H9 (cell line): ENCODE data around the gene ADI1. TPM values are rescaled to one million over a fixed set of nuclear protein-coding genes. Genes with fewer than 3 reads are reported as not detected.
A peak's percentile ranks its signal among the peaks of the same experiment; 100 is the strongest.

Experiments used
- DNase-seq: peaks from one replicate; pipeline ENCODE4 v3.0.0-alpha.2; 2017
- H2AFZ ChIP-seq: one replicate; pipeline ENCODE4 v1.6.1; 2013; ENCODE audit warnings: mild to moderate bottlenecking, low read length, control low read depth, moderate library complexity
- H2AK5ac ChIP-seq: 2 replicates; pipeline ENCODE4 v1.6.1; 2013; ENCODE audit warnings: low read length, control low read depth, mixed read lengths; ENCODE audit not compliant: insufficient read length
- H2BK120ac ChIP-seq: one replicate; pipeline ENCODE4 v1.6.1; 2013; ENCODE audit warnings: low read depth, mild to moderate bottlenecking, low read length, control low read depth, inconsistent platforms; ENCODE audit not compliant: poor library complexity, severe bottlenecking
- H2BK12ac ChIP-seq: 2 replicates; pipeline ENCODE4 v1.6.1; 2013; ENCODE audit warnings: low read length, control low read depth, mixed read lengths, low read depth; ENCODE audit not compliant: insufficient read length
- H2BK15ac ChIP-seq: 2 replicates; pipeline ENCODE4 v1.6.1; 2013; ENCODE audit warnings: low read depth, low read length, control low read depth
- H2BK20ac ChIP-seq: one replicate; pipeline ENCODE4 v1.6.1; 2013; ENCODE audit warnings: low read depth, mild to moderate bottlenecking, low read length, control low read depth, inconsistent platforms; ENCODE audit not compliant: poor library complexity, severe bottlenecking
- H2BK5ac ChIP-seq: 2 replicates; pipeline ENCODE4 v1.6.1; 2013; ENCODE audit warnings: low read length, control low read depth, mixed read lengths; ENCODE audit not compliant: insufficient read length
- H3K14ac ChIP-seq: 2 replicates; pipeline ENCODE4 v1.6.1; 2013; ENCODE audit warnings: low read length, control low read depth; ENCODE audit not compliant: insufficient read depth
- H3K18ac ChIP-seq: 2 replicates; pipeline ENCODE4 v1.6.1; 2013; ENCODE audit warnings: low read depth, mild to moderate bottlenecking, mixed read lengths, low read length, control low read depth; ENCODE audit not compliant: insufficient read length
- H3K23ac ChIP-seq: 2 replicates; pipeline ENCODE4 v1.6.1; 2013; ENCODE audit warnings: low read length, control low read depth, mixed read lengths, low read depth; ENCODE audit not compliant: insufficient read length
- H3K23me2 ChIP-seq: 2 replicates; pipeline ENCODE4 v1.6.1; 2013; ENCODE audit warnings: low read depth, mild to moderate bottlenecking, mixed read lengths, low read length, control low read depth; ENCODE audit not compliant: insufficient read length, poor library complexity, severe bottlenecking
- H3K27ac ChIP-seq: 2 replicates; pipeline ENCODE4 v1.5.1; 2013; ENCODE audit warnings: low read length, control low read depth, mixed read lengths, low read depth; ENCODE audit not compliant: insufficient read length
- H3K27me3 ChIP-seq: 2 replicates; pipeline ENCODE4 v1.6.1; 2013; ENCODE audit warnings: low read length, control low read depth, inconsistent platforms; ENCODE audit not compliant: insufficient read depth
- H3K4ac ChIP-seq: 2 replicates; pipeline ENCODE4 v1.6.1; 2013; ENCODE audit warnings: low read depth, mild to moderate bottlenecking, control low read depth, inconsistent platforms, low read length, moderate library complexity
- H3K4me1 ChIP-seq: 2 replicates; pipeline ENCODE4 v1.6.1; 2013; ENCODE audit warnings: low read length, control low read depth, inconsistent platforms; ENCODE audit not compliant: insufficient read depth
- H3K4me2 ChIP-seq: 2 replicates; pipeline ENCODE4 v1.6.1; 2013; ENCODE audit warnings: low read length, control low read depth, mixed read lengths; ENCODE audit not compliant: insufficient read length, insufficient read depth
- H3K56ac ChIP-seq: 2 replicates; pipeline ENCODE4 v1.6.1; 2013; ENCODE audit warnings: low read depth, mild to moderate bottlenecking, mixed read lengths, low read length, control low read depth; ENCODE audit not compliant: insufficient read length
- H3K79me1 ChIP-seq: 2 replicates; pipeline ENCODE4 v1.6.1; 2013; ENCODE audit warnings: low read depth, mild to moderate bottlenecking, moderate library complexity, low read length, control low read depth, inconsistent platforms; ENCODE audit not compliant: insufficient read depth, poor library complexity, severe bottlenecking
- H3K79me2 ChIP-seq: 2 replicates; pipeline ENCODE4 v1.6.1; 2013; ENCODE audit warnings: low read length, control low read depth, inconsistent platforms; ENCODE audit not compliant: insufficient read depth
- H3K9ac ChIP-seq: 2 replicates; pipeline ENCODE4 v1.6.1; 2013; ENCODE audit warnings: low read length, control low read depth, mixed read lengths; ENCODE audit not compliant: insufficient read length; ENCODE audit errors: extremely low read depth
- H3K9me3 ChIP-seq: one replicate; pipeline ENCODE4 v1.6.1; 2013; ENCODE audit warnings: low read depth, low read length, inconsistent platforms; ENCODE audit not compliant: control insufficient read depth
- H3T11ph ChIP-seq: one replicate; pipeline ENCODE4 v1.6.1; 2013; ENCODE audit warnings: mild to moderate bottlenecking, low read length, control low read depth, inconsistent platforms
- H4K20me1 ChIP-seq: one replicate; pipeline ENCODE4 v1.6.1; 2013; ENCODE audit not compliant: control insufficient read depth, insufficient read length, insufficient read depth
- H4K5ac ChIP-seq: 2 replicates; pipeline ENCODE4 v1.6.1; 2013; ENCODE audit warnings: low read depth, mild to moderate bottlenecking, mixed read lengths, low read length, control low read depth; ENCODE audit not compliant: insufficient read length
- H4K8ac ChIP-seq: replicated peaks from 2 replicates; pipeline ENCODE4 v1.6.1; 2013; ENCODE audit warnings: low read length, control low read depth, mixed read lengths, low read depth; ENCODE audit not compliant: insufficient read length
- H4K91ac ChIP-seq: 2 replicates; pipeline ENCODE4 v1.6.1; 2013; ENCODE audit warnings: low read depth, mild to moderate bottlenecking, moderate library complexity, mixed read lengths, low read length, control low read depth; ENCODE audit not compliant: insufficient read length
- H3K27ac Mint-ChIP-seq, 3 experiments: 2 replicates in 2 of 3; 3 replicates in 1 of 3; pipeline ENCODE4 v1.8.0; 2020 to 2021; ENCODE audit warnings: mixed read lengths in 3 of 3, mild to moderate bottlenecking in 1 of 3, moderate library complexity in 1 of 3
- H3K27me3 Mint-ChIP-seq: 2 replicates; pipeline ENCODE4 v1.8.0; 2021; ENCODE audit warnings: low read depth, mild to moderate bottlenecking, moderate library complexity, mixed read lengths
- H3K36me3 Mint-ChIP-seq, 3 experiments: 2 replicates in 2 of 3; 3 replicates in 1 of 3; pipeline ENCODE4 v1.8.0; 2020 to 2021; ENCODE audit warnings: low read depth in 3 of 3, mixed read lengths in 3 of 3; ENCODE audit not compliant: insufficient read depth in 1 of 3
- H3K4me1 Mint-ChIP-seq, 2 experiments: 2 replicates each; pipeline ENCODE4 v1.8.0; 2020; ENCODE audit warnings: mixed read lengths in 2 of 2
- H3K4me3 Mint-ChIP-seq, 2 experiments: 2 replicates in 1 of 2; 3 replicates in 1 of 2; pipeline ENCODE4 v1.8.0; 2020 to 2021; ENCODE audit warnings: mild to moderate bottlenecking in 2 of 2, mixed read lengths in 2 of 2, moderate library complexity in 1 of 2
- H3K9me3 Mint-ChIP-seq, 2 experiments: 2 replicates in 1 of 2; 3 replicates in 1 of 2; pipeline ENCODE4 v1.8.0; 2020; ENCODE audit warnings: mild to moderate bottlenecking in 2 of 2, mixed read lengths in 2 of 2, moderate library complexity in 1 of 2
- WGBS: extraction: QIAGEN DNeasy Blood & Tissue Kit; methylation state at CpG from one replicate; pipeline ENCODE4 v1.1.7; 2013; ENCODE audit warnings: missing lambda C conversion rate, low lambda C conversion rate, mixed read lengths; ENCODE audit not compliant: insufficient read length; ENCODE audit errors: extremely low coverage; 5-methylcytosine and 5-hydroxymethylcytosine counted together
- long read RNA-seq: library from polyadenylated mRNA; unstranded; transcript quantifications from one replicate; pipeline ENCODE4 v2.0.0, GENCODE V29; 2020
- total RNA-seq: library from RNA; stranded (reverse); gene quantifications from 2 replicates; pipeline ENCODE4 v1.2.1, GENCODE V29; 2021
- TF ChIP-seq, protein P1 (sequence below): fragments of 200-600 bp; sonication (generic); conservative IDR thresholded peaks from 3 replicates; pipeline ENCODE4 v1.8.0; 2021; ENCODE audit warnings: antibody characterized with exemption, mild to moderate bottlenecking

ADI1 gene, protein sequence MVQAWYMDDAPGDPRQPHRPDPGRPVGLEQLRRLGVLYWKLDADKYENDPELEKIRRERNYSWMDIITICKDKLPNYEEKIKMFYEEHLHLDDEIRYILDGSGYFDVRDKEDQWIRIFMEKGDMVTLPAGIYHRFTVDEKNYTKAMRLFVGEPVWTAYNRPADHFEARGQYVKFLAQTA
- total RNA-seq = 23.4 and 25.4 TPM in 2 replicates
- long read RNA-seq, transcript ADI1-201 (4 exons, 2,391 nt) = major isoform, 297 of 301 reads
- long read RNA-seq, partial matches to known transcripts = 0 of 301 reads
- long read RNA-seq, other reads (novel, unspliced or antisense) = 4 of 301 reads

DNA sequence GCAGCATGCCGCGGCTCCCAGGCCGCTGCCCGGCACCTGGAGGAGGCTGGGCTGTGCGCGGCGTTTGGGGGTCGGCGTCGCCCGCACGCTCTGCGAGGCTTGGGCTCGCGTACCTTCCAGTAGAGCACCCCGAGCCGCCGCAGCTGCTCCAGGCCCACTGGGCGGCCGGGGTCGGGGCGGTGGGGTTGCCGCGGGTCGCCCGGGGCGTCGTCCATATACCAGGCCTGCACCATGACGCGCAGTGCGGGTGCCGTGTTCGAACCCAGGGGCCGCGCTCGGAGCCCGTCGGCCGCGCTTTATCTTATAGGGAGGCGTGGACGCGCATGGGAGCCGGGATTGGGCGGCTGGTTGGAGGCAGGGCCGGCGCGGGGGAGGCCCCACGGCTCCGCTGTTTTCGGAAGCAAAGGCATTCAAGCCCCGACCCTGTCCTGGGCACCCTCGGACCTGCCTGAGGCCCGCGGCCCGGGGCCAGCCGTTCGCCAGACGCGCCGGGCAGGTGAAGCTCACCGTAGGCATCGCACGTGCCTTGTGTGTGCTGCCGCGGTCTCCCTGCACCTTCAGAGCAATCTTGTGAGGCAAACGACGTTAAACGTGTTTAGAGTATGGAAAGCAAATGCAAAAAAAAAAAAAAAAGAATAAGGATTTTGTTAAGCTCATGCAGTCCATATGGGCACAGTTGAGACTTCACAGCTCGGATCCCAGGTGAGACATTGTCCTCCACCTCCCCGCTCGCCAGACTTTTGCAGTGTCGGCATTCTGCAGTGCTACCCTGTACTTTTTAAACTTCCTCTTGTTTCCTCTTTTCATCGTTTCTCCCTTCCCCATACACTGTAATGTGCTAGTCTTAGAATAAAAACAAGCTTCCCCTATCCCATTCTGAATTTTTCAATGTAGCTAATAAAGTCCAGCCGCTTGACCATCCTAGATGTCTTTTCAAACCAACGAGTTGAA is at the start of gene ADI1:
ADI1 (minus strand) TSS at position 277 of the 951 bp plus-strand sequence; CDS start at position 233, 44 bp downstream.
- peak within 1 kb of the TSS; percentile 88 for H3K4me2 ChIP-seq
- peaks cover 24% of the 10 kb centered on the region in 2 experiments for H3K4me1 Mint-ChIP-seq
- H3K14ac ChIP-seq = peak within 1 kb of the TSS; percentile 94
- H3K23me2 ChIP-seq = peaks cover 9% of the 10 kb centered on the region
- peaks cover 14% of the 10 kb centered on the region for H3K27me3 Mint-ChIP-seq
- H4K91ac ChIP-seq = no peak within 1 kb of the TSS
- H4K20me1 ChIP-seq = no peaks in the 10 kb centered on the region
- H2AFZ ChIP-seq = no peak within 1 kb of the TSS
- H2BK12ac ChIP-seq = no peak within 1 kb of the TSS
- H2BK5ac ChIP-seq = no peak within 1 kb of the TSS
- TF ChIP-seq, protein P1, sequence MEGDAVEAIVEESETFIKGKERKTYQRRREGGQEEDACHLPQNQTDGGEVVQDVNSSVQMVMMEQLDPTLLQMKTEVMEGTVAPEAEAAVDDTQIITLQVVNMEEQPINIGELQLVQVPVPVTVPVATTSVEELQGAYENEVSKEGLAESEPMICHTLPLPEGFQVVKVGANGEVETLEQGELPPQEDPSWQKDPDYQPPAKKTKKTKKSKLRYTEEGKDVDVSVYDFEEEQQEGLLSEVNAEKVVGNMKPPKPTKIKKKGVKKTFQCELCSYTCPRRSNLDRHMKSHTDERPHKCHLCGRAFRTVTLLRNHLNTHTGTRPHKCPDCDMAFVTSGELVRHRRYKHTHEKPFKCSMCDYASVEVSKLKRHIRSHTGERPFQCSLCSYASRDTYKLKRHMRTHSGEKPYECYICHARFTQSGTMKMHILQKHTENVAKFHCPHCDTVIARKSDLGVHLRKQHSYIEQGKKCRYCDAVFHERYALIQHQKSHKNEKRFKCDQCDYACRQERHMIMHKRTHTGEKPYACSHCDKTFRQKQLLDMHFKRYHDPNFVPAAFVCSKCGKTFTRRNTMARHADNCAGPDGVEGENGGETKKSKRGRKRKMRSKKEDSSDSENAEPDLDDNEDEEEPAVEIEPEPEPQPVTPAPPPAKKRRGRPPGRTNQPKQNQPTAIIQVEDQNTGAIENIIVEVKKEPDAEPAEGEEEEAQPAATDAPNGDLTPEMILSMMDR = no peak
- no peak within 1 kb of the TSS for H2BK15ac ChIP-seq
- no peak within 1 kb of the TSS for H3K56ac ChIP-seq
- H3K36me3 Mint-ChIP-seq = peaks cover 13 to 24% (median 13%) of the 10 kb centered on the region in 3 experiments
- DNase-seq = peak; percentile 86
- H4K8ac ChIP-seq = no peak within 1 kb of the TSS
- no peaks in the 10 kb centered on the region for H3K9me3 ChIP-seq
- peaks cover 5% of the 10 kb centered on the region; the same call in 1 of the 2 replicates for H3K4me1 ChIP-seq
- H3K79me1 ChIP-seq = no peaks in the 10 kb centered on the region
- H3K27ac Mint-ChIP-seq = peak within 1 kb of the TSS; percentile 65 to 97 (median 88)
- no peaks in the 10 kb centered on the region for H3K27me3 ChIP-seq
- no peaks in the 10 kb centered on the region for H3K79me2 ChIP-seq
- H3K27ac ChIP-seq = peak within 1 kb of the TSS; percentile 42
- H4K5ac ChIP-seq = no peak within 1 kb of the TSS
- H3K18ac ChIP-seq = peak within 1 kb of the TSS; percentile 89
- WGBS = no CpG with 5 or more reads among the region's 76 CpGs
- no peak within 1 kb of the TSS for H3K23ac ChIP-seq
- peaks cover 11 to 12% of the 10 kb centered on the region in 2 experiments for H3K9me3 Mint-ChIP-seq
- H2BK120ac ChIP-seq = peak within 1 kb of the TSS; percentile 71
- H3K4ac ChIP-seq = no peak within 1 kb of the TSS
- H2BK20ac ChIP-seq = no peak within 1 kb of the TSS
- H3K4me3 Mint-ChIP-seq = peak within 1 kb of the TSS; percentile 79 to 80
- no peak within 1 kb of the TSS for H3T11ph ChIP-seq
- peak within 1 kb of the TSS; percentile 82 for H3K9ac ChIP-seq
- no peak within 1 kb of the TSS for H2AK5ac ChIP-seq
